ENCODE data around the gene CALML6. TPM values are rescaled to one million over a fixed set of nuclear protein-coding genes. Genes with fewer than 3 reads are reported as not detected.

The CALML6 gene
- total RNA-seq, 1 experiment from 2014 or later = 0.28 TPM

GRCh38 chr1:1954015-1954414 is 39.0 kb downstream of the CALML6 start:
- intact Hi-C loops (cut with micrococcal nuclease; ENCODE audit: unreplicated experiment) = no loop called here
- ChIA-PET POLR2A (ENCODE audit: low non-redundant PET) (no interaction called here), CTCF (no interaction called here)
- Histone ChIP-seq H3K36me3 (ENCODE audit: insufficient read depth, low read length, poor library complexity, severe bottlenecking) (no peaks in the 10 kb centered on the region), H3K9me3 (ENCODE audit: low read depth, low read length, poor library complexity, severe bottlenecking) (no peaks in the 10 kb centered on the region), H3K27me3 (replicated peaks; ENCODE audit: insufficient read depth, low read depth, low read length, poor library complexity) (no peaks in the 10 kb centered on the region), H3K27ac (ENCODE audit: low read depth, low read length, poor library complexity, severe bottlenecking) (no peak overlapping the region), H3K4me1 (ENCODE audit: insufficient read depth, low read length, poor library complexity, severe bottlenecking) (no peaks in the 10 kb centered on the region), H3K4me3 (ENCODE audit: low read depth, low read length, poor library complexity, severe bottlenecking) (no peak overlapping the region)
- TF ChIP-seq CTCF (conservative IDR thresholded peaks at IDR 0.05; ENCODE audit: low read depth, low read length) (no peak), EZH2 (IDR thresholded peaks at IDR 0.05; ENCODE audit: borderline replicate concordance, low read depth, low read length, poor library complexity, severe bottlenecking) (no peak)
- BruUV-seq (replicated peaks) = no TSS peak
- DNase-seq (ENCODE audit: low spot score) = no peak

GRCh38 chr1:1954831-1955441 is 39.9 kb downstream of the CALML6 start:
- BruUV-seq (replicated peaks) = no TSS peak
- CTCF ChIA-PET = no interaction called here
- Histone ChIP-seq H3K36me3 (ENCODE audit: insufficient read depth, low read length, poor library complexity, severe bottlenecking) (no peaks in the 10 kb centered on the region), H3K27ac (ENCODE audit: low read depth, low read length, poor library complexity, severe bottlenecking) (no peak overlapping the region), H3K4me1 (ENCODE audit: insufficient read depth, low read length, poor library complexity, severe bottlenecking) (no peaks in the 10 kb centered on the region), H3K27me3 (replicated peaks; ENCODE audit: insufficient read depth, low read depth, low read length, poor library complexity) (no peaks in the 10 kb centered on the region), H3K9me3 (ENCODE audit: low read depth, low read length, poor library complexity, severe bottlenecking) (no peaks in the 10 kb centered on the region), H3K4me3 (ENCODE audit: low read depth, low read length, poor library complexity, severe bottlenecking) (no peak overlapping the region)
- intact Hi-C loops (cut with micrococcal nuclease; ENCODE audit: unreplicated experiment) = no loop called here
- DNase-seq (ENCODE audit: low spot score) = no peak
- POLR2A ChIA-PET (ENCODE audit: low non-redundant PET) = no interaction called here
- no peak for TF ChIP-seq CTCF (conservative IDR thresholded peaks at IDR 0.05; ENCODE audit: low read depth, low read length)
- no peak for TF ChIP-seq EZH2 (IDR thresholded peaks at IDR 0.05; ENCODE audit: borderline replicate concordance, low read depth, low read length, poor library complexity, severe bottlenecking)

- CTCF ChIA-PET = no interaction called here
- Histone ChIP-seq H3K27ac (ENCODE audit: low read depth, low read length, poor library complexity, severe bottlenecking) (no peak overlapping the region), H3K4me1 (ENCODE audit: insufficient read depth, low read length, poor library complexity, severe bottlenecking) (peaks cover 3% of the 10 kb centered on the region), H3K27me3 (replicated peaks; ENCODE audit: insufficient read depth, low read depth, low read length, poor library complexity) (no peaks in the 10 kb centered on the region), H3K9me3 (ENCODE audit: low read depth, low read length, poor library complexity, severe bottlenecking) (no peaks in the 10 kb centered on the region), H3K36me3 (ENCODE audit: insufficient read depth, low read length, poor library complexity, severe bottlenecking) (no peaks in the 10 kb centered on the region), H3K4me3 (ENCODE audit: low read depth, low read length, poor library complexity, severe bottlenecking) (no peak overlapping the region)
- POLR2A ChIA-PET (ENCODE audit: low non-redundant PET) = no interaction called here
- no TSS peak for BruUV-seq (replicated peaks)
- DNase-seq (ENCODE audit: low spot score) = no peak
- no peak for TF ChIP-seq CTCF (conservative IDR thresholded peaks at IDR 0.05; ENCODE audit: low read depth, low read length)
- TF ChIP-seq EZH2 (IDR thresholded peaks at IDR 0.05; ENCODE audit: borderline replicate concordance, low read depth, low read length, poor library complexity, severe bottlenecking) = no peak
- intact Hi-C loops (cut with micrococcal nuclease; ENCODE audit: unreplicated experiment) = no loop called here
Measured at GRCh38 chr1:1955621-1956094, 40.6 kb downstream of the CALML6 start.
